MM.1S (cell line): ENCODE data around the gene IGFBP1.

Source experiments
- DNase-seq: peaks from one replicate; pipeline ENCODE4 v3.0.0-alpha.2; 2015
- H2AFZ ChIP-seq: fragments of 300-600 bp; sonication (generic); 2 replicates; pipeline ENCODE4 v1.6.0; 2016; ENCODE audit warnings: antibody characterized with exemption, low read length
- H3F3A ChIP-seq: fragments of 300-600 bp; sonication (generic); 2 replicates; pipeline ENCODE4 v1.6.1; 2016; ENCODE audit warnings: mild to moderate bottlenecking, antibody characterized with exemption, low read length, moderate library complexity, mixed read lengths; ENCODE audit not compliant: insufficient read depth
- H3K27ac ChIP-seq: fragments of 300-600 bp; sonication (generic); 2 replicates; pipeline ENCODE4 v1.5.1; 2016; ENCODE audit warnings: mild to moderate bottlenecking, low read length
- H3K27me3 ChIP-seq: fragments of 300-600 bp; sonication (generic); replicated peaks from 2 replicates; pipeline ENCODE4 v1.6.0; 2016; ENCODE audit warnings: low read length; ENCODE audit not compliant: insufficient read depth
- H3K36me3 ChIP-seq: fragments of 300-600 bp; sonication (generic); replicated peaks from 2 replicates; pipeline ENCODE4 v1.6.1; 2016; ENCODE audit warnings: mild to moderate bottlenecking, low read length, mixed read lengths; ENCODE audit not compliant: insufficient read depth
- H3K4me1 ChIP-seq: fragments of 300-600 bp; sonication (generic); 2 replicates; pipeline ENCODE4 v1.6.1; 2016; ENCODE audit warnings: low read length, mixed read lengths
- H3K4me2 ChIP-seq: fragments of 300-600 bp; sonication (generic); 2 replicates; pipeline ENCODE4 v1.6.0; 2016; ENCODE audit warnings: low read depth, low read length
- H3K4me3 ChIP-seq: fragments of 300-600 bp; sonication (generic); 2 replicates; pipeline ENCODE4 v1.5.1; 2016; ENCODE audit warnings: low read length, mixed read lengths
- H3K79me2 ChIP-seq: fragments of 300-600 bp; sonication (generic); 2 replicates; pipeline ENCODE4 v1.6.1; 2016; ENCODE audit warnings: mixed run types, low read length, mixed read lengths
- H3K9ac ChIP-seq: fragments of 300-600 bp; sonication (generic); 2 replicates; pipeline ENCODE4 v1.6.1; 2016; ENCODE audit warnings: low read length, mixed read lengths
- H3K9me2 ChIP-seq: fragments of 300-600 bp; sonication (generic); replicated peaks from 2 replicates; pipeline ENCODE4 v1.6.1; 2016; ENCODE audit warnings: mild to moderate bottlenecking, low read length, mixed read lengths; ENCODE audit not compliant: insufficient read depth
- H3K9me3 ChIP-seq: fragments of 300-600 bp; sonication (generic); replicated peaks from 2 replicates; pipeline ENCODE4 v1.6.1; 2016; ENCODE audit warnings: mild to moderate bottlenecking, low read length, mixed read lengths; ENCODE audit not compliant: insufficient read depth
- H4K20me1 ChIP-seq: fragments of 300-600 bp; sonication (generic); 2 replicates; pipeline ENCODE4 v1.6.1; 2016; ENCODE audit warnings: mild to moderate bottlenecking, low read length, moderate library complexity, mixed read lengths; ENCODE audit not compliant: insufficient read depth
- EZH2 ChIP-seq: fragments of 300-600 bp; sonication (generic); optimal IDR thresholded peaks from 2 replicates; pipeline ENCODE3; 2017; ENCODE audit warnings: low read depth, mild to moderate bottlenecking, antibody characterized with exemption, low read length, mixed read lengths
- EZH2phosphoT487 ChIP-seq: fragments of 300-600 bp; sonication (generic); IDR thresholded peaks from 2 replicates; pipeline ENCODE4 v1.6.1; 2018; ENCODE audit warnings: antibody characterized with exemption, low read length
- TF ChIP-seq, protein P1 (sequence below): fragments of 300-600 bp; sonication (generic); IDR thresholded peaks from 2 replicates; pipeline ENCODE4 v1.5.1; 2016; ENCODE audit warnings: antibody characterized with exemption, low read length, mixed read lengths

Gene IGFBP1

DNA sequence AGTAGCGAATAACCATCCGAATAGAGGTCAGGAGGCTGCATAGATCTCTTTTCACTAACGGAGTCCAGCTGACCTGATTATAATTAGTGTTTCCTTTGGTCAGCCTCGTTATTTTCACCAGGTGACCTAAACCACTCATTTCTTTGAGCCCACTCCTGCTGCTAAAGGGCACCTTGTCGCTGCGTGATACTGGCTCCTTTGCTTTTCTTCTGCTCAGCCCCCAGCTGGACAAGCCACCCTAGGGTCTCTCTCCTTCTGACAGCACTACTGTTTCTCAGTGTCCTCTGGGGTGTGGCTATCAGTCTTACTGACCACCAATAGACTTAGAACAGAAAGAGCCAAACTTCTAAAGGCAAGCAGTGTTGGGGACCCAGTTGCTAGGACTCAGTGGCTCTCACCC lies 35.5 kb downstream of the IGFBP1 start:
- no peaks in the 10 kb centered on the region for H3K9me3 ChIP-seq
- no peak overlapping the region for H3K4me3 ChIP-seq
- no peak overlapping the region for H2AFZ ChIP-seq
- no peaks in the 10 kb centered on the region for H3K79me2 ChIP-seq
- H3K9ac ChIP-seq = no peak overlapping the region
- H4K20me1 ChIP-seq = no peaks in the 10 kb centered on the region
- TF ChIP-seq EZH2phosphoT487 = no peak
- TF ChIP-seq, protein P1, sequence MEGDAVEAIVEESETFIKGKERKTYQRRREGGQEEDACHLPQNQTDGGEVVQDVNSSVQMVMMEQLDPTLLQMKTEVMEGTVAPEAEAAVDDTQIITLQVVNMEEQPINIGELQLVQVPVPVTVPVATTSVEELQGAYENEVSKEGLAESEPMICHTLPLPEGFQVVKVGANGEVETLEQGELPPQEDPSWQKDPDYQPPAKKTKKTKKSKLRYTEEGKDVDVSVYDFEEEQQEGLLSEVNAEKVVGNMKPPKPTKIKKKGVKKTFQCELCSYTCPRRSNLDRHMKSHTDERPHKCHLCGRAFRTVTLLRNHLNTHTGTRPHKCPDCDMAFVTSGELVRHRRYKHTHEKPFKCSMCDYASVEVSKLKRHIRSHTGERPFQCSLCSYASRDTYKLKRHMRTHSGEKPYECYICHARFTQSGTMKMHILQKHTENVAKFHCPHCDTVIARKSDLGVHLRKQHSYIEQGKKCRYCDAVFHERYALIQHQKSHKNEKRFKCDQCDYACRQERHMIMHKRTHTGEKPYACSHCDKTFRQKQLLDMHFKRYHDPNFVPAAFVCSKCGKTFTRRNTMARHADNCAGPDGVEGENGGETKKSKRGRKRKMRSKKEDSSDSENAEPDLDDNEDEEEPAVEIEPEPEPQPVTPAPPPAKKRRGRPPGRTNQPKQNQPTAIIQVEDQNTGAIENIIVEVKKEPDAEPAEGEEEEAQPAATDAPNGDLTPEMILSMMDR = no peak
- no peak for TF ChIP-seq EZH2
- DNase-seq = no peak
- peaks cover 19% of the 10 kb centered on the region for H3K4me1 ChIP-seq
- H3K36me3 ChIP-seq = no peaks in the 10 kb centered on the region
- H3K27ac ChIP-seq = no peak overlapping the region
- peaks cover 23% of the 10 kb centered on the region for H3F3A ChIP-seq
- no peaks in the 10 kb centered on the region for H3K9me2 ChIP-seq
- H3K27me3 ChIP-seq = no peaks in the 10 kb centered on the region
- no peak overlapping the region for H3K4me2 ChIP-seq

DNA sequence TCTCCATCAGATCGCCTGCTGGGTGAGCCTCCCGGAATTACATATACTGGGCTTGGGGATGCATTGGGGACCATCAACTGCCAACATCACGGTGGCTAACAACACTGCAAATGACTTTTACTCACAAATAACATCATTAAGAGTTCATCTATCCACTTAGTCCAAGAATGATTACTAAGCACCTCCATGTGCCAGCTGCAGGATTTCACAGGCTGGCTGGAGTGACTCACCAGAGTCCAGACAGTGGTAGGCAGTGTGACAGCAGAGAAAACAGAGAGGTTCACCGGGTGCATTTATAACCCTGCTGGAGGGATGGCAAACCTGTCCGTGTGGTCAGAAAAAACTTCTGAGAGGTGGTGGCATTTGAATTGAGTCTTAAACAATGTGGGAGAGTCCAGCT lies 36.0 kb downstream of the IGFBP1 start:
- Histone ChIP-seq H3K4me1 (peaks cover 15% of the 10 kb centered on the region), H4K20me1 (no peaks in the 10 kb centered on the region), H3K27ac (no peak overlapping the region), H3K4me2 (no peak overlapping the region), H3K9me3 (no peaks in the 10 kb centered on the region), H2AFZ (no peak overlapping the region), H3K36me3 (no peaks in the 10 kb centered on the region), H3K79me2 (no peaks in the 10 kb centered on the region), H3K9me2 (no peaks in the 10 kb centered on the region), H3K9ac (no peak overlapping the region), H3K27me3 (no peaks in the 10 kb centered on the region), H3K4me3 (no peak overlapping the region), H3F3A (peaks cover 23% of the 10 kb centered on the region)
- DNase-seq = no peak
- no peak for TF ChIP-seq EZH2
- TF ChIP-seq, protein P1 = no peak

DNA sequence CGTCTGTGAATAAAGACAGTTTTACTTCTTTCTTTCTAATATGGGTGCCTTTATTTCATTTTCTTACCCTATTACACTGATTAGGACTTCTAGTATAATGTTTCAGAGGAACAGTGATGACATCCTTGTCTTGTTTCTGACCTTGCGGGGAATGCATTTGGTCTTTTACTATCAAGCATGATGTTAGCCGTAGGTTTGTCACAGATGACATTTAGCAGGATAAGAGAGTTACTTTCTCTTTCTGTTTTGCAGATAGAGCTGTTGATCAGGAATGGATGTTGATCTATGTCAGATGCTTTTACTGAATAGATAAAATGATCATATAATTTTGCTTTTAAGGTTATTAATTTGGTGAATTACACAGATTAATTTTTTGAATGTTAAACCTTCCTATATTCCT lies 39.4 kb downstream of the IGFBP1 start:
- Histone ChIP-seq H3F3A (peaks cover 4% of the 10 kb centered on the region; the same call in 1 of the 2 replicates), H3K4me3 (peak overlapping the region; percentile 47), H3K27me3 (no peaks in the 10 kb centered on the region), H3K79me2 (no peaks in the 10 kb centered on the region), H3K36me3 (no peaks in the 10 kb centered on the region), H3K4me1 (peaks cover 4% of the 10 kb centered on the region; the same call in 1 of the 2 replicates), H2AFZ (peak overlapping the region; percentile 80), H3K9me2 (no peaks in the 10 kb centered on the region), H4K20me1 (no peaks in the 10 kb centered on the region), H3K9ac (peak overlapping the region; percentile 15; the same call in 1 of the 2 replicates), H3K27ac (no peak overlapping the region), H3K9me3 (no peaks in the 10 kb centered on the region), H3K4me2 (peak overlapping the region; percentile 66)
- TF ChIP-seq EZH2phosphoT487 (no peak), EZH2 (no peak)
- TF ChIP-seq, protein P1 = no peak
- peak; percentile 65 for DNase-seq
